ENCODE results near the gene TRIM50.
"Not testable (repeated sequence)": the region's sequence is repeated elsewhere in the genome, so short reads cannot be mapped to it uniquely, and the experiment has no call there.

TRIM50 gene

DNA sequence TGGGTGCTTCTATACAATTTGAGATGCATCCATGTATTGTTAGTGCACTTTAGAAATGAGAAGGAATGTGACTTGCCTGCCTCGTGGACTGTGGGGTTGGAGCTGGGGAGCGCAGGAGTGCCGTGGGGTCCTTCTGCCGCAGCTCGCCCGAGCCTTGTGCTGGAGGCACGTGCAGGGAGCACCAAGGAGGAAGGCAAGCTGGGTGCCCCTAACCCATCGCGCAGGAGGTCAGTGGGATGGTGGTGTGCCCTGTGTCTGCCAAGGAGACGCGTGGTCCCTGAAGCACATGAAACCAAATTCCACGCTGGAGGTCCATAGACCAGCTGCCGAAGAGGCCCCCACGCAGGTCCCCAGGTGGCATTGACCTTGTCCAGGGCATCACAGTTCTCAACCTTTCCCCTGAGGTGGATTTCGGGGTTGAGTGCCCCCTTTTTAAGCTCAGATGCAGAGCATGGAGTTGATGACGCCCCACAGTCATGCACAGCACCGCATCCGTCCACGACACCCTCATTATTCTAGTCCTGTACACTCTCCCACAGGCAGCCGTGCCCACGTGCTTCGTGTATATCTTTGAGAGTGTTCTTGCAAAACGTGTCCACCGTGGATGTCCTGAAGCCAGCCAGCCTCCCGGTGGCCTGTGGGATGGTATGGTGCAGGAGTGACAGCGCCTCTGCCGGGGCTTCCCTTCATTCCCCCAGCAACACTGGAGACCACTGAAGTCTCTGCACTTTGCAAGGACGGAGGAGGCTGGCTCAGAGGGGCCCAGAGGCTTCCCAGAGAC is 35.5 kb upstream of the TRIM50 start:
- Histone ChIP-seq H3K36me3 (no peaks in the 10 kb centered on the region), H3K9me3 (peaks cover 5% of the 10 kb centered on the region; the same call in 1 of the 2 replicates), H3K27me3 (no peaks in the 10 kb centered on the region), H4K20me1 (no peaks in the 10 kb centered on the region), H3K4me3 (no peak overlapping the region), H3K4me2 (no peak overlapping the region), H3K9ac (no peak overlapping the region), H3K27ac (no peak overlapping the region), H3K4me1 (peaks cover 32% of the 10 kb centered on the region)
- TF ChIP-seq Cebpa-rat (IDR thresholded peaks at IDR 0.05): no peak

DNA sequence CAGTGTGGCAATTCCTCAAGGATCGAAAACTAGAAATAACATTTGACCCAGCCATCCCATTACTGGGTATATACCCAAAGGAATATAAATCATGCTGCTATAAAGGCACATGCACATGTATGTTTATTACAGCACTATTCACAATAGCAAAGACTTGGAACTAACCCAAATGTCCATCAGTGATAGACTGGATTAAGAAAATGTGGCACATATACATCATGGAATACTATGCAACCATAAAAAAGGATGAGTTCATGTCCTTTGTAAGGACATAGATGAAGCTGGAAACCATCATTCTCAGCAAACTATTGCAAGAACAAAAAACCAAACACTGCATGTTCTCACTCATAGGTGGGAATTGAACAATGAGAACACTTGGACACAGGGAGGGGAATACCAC is 32.7 kb upstream of the TRIM50 start:
- not testable (repeated sequence) for H3K27me3 ChIP-seq, H3K9me3 ChIP-seq, H3K4me2 ChIP-seq, H3K9ac ChIP-seq, H3K4me3 ChIP-seq, H3K27ac ChIP-seq, H4K20me1 ChIP-seq, H3K36me3 ChIP-seq
- H3K4me1 ChIP-seq: peaks cover 22% of the 10 kb centered on the region; the same call in 1 of the 2 replicates

DNA sequence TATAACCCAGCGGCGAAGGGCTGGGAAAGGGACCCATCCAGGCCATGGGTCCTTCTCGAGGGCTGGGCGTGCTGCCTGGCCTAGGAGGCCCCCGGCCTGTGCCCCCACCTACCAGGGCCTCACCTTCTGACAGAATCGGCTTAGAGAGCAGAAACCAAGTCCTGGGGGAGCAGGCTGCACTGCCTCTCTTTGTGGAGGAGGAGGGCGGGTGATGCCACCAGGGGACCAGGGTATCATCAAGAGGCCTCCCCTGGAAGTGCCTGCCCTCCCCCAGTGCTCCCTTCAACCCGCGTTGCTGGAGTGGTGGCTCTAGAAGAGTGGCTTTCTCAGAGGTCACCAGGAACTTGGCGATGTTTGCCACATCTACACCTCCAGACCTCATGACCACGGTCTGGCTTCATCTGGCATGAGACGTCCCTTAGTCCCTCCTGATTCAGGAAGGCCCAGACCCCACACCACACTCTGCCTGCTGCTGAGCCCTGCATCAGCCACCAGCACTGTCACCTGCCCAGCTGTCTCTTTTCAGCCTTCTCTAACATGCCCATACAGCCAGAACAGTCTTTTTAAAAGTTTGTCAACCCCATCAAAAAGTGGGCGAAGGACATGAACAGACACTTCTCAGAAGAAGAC is 32.0 kb upstream of the TRIM50 start:
- no peak overlapping the region for H3K4me2 ChIP-seq
- H3K36me3 ChIP-seq: no peaks in the 10 kb centered on the region
- H3K27ac ChIP-seq: no peak overlapping the region
- no peak overlapping the region for H3K9ac ChIP-seq
- H3K27me3 ChIP-seq: no peaks in the 10 kb centered on the region; the same call in 1 of the 2 replicates
- no peaks in the 10 kb centered on the region for H4K20me1 ChIP-seq
- H3K4me3 ChIP-seq: no peak overlapping the region
- peaks cover 22% of the 10 kb centered on the region; the same call in 1 of the 2 replicates for H3K4me1 ChIP-seq
- peaks cover 5% of the 10 kb centered on the region; the same call in 1 of the 2 replicates for H3K9me3 ChIP-seq
- TF ChIP-seq Cebpa-rat (IDR thresholded peaks at IDR 0.05): no peak

- H3K4me1 ChIP-seq: peaks cover 22% of the 10 kb centered on the region; the same call in 1 of the 2 replicates
- peaks cover 5% of the 10 kb centered on the region; the same call in 1 of the 2 replicates for H3K9me3 ChIP-seq
- H3K27me3 ChIP-seq: no peaks in the 10 kb centered on the region; the same call in 1 of the 2 replicates
- H4K20me1 ChIP-seq: no peaks in the 10 kb centered on the region
- no peak overlapping the region for H3K9ac ChIP-seq
- H3K27ac ChIP-seq: no peak overlapping the region
- no peak overlapping the region for H3K4me3 ChIP-seq
- H3K36me3 ChIP-seq: no peaks in the 10 kb centered on the region
- no peak overlapping the region for H3K4me2 ChIP-seq
- TF ChIP-seq Cebpa-rat (IDR thresholded peaks at IDR 0.05): no peak
Measured at GRCh38 chr7:73359306-73359705, 31.4 kb upstream of the TRIM50 start.

- Histone ChIP-seq H4K20me1 (no peaks in the 10 kb centered on the region), H3K4me3 (no peak overlapping the region), H3K9ac (no peak overlapping the region), H3K36me3 (no peaks in the 10 kb centered on the region), H3K27me3 (no peaks in the 10 kb centered on the region; the same call in 1 of the 2 replicates), H3K9me3 (peaks cover 5% of the 10 kb centered on the region; the same call in 1 of the 2 replicates), H3K4me2 (peak overlapping the region; percentile 51), H3K27ac (no peak overlapping the region), H3K4me1 (peaks cover 16% of the 10 kb centered on the region; the same call in 1 of the 2 replicates)
- no peak for TF ChIP-seq Cebpa-rat (IDR thresholded peaks at IDR 0.05)
Measured at GRCh38 chr7:73358590-73359275, 30.9 kb upstream of the TRIM50 start.

DNA sequence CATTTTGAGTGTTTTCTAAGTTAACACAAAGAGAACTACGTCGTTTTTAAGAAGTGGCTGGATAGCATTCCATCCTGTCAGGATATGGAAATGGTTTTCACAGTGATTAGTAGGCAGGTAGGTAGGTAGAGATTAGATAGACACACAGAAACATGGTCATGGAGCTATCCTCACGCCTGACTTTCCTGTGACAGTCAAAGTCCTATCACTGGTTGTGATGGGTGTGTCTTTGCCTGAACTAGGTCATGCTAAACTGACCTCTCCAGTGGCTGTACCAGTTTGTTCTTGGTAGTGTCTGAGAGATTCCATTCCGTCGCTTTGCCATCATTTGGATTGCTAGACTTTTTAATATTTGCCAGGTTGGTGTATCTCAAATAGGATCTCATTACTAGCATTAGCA is 28.3 kb upstream of the TRIM50 start:
- peaks cover 16% of the 10 kb centered on the region; the same call in 1 of the 2 replicates for H3K4me1 ChIP-seq
- H3K9me3 ChIP-seq: peaks cover 15% of the 10 kb centered on the region; the same call in 1 of the 2 replicates
- H3K27me3 ChIP-seq: no peaks in the 10 kb centered on the region; the same call in 1 of the 2 replicates
- no peak for TF ChIP-seq Cebpa-rat (IDR thresholded peaks at IDR 0.05)
- no peaks in the 10 kb centered on the region for H4K20me1 ChIP-seq
- H3K27ac ChIP-seq: no peak overlapping the region
- no peak overlapping the region for H3K9ac ChIP-seq
- no peak overlapping the region for H3K4me2 ChIP-seq
- no peak overlapping the region for H3K4me3 ChIP-seq
- no peaks in the 10 kb centered on the region for H3K36me3 ChIP-seq

GRCh38 chr7:73354821-73355220 is 26.9 kb upstream of the TRIM50 start:
- Histone ChIP-seq H3K9ac (no peak overlapping the region), H3K36me3 (no peaks in the 10 kb centered on the region), H4K20me1 (no peaks in the 10 kb centered on the region), H3K9me3 (peaks cover 12% of the 10 kb centered on the region; the same call in 1 of the 2 replicates), H3K4me1 (peaks cover 26% of the 10 kb centered on the region), H3K4me2 (no peak overlapping the region), H3K27me3 (no peaks in the 10 kb centered on the region; the same call in 1 of the 2 replicates), H3K27ac (no peak overlapping the region), H3K4me3 (no peak overlapping the region)
- TF ChIP-seq Cebpa-rat (IDR thresholded peaks at IDR 0.05): no peak

DNA sequence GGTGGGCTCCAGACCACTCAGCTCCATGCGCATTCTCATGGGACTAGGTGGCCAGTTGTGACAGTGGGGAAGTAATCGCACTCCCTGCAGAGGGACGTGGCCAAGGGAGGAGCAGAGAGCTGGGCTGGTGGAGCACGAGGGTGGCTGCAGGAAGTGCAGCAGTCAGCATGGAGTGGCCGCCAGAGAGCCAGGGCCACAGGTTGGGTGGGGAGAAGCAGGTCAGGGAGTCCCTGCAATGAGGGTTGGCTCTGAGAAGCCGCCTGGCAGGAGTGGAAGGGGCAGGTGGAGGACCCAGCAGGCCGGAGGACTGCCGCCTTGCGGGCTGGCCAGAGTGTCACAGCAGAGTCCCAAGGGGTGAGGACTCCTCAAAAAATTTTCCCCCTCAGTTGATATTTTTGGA is 26.3 kb upstream of the TRIM50 start:
- no peaks in the 10 kb centered on the region; the same call in 1 of the 2 replicates for H3K27me3 ChIP-seq

GRCh38 chr7:73353243-73353642 is 25.4 kb upstream of the TRIM50 start:
- TF ChIP-seq Cebpa-rat (IDR thresholded peaks at IDR 0.05): no peak
- no peak overlapping the region for H3K27ac ChIP-seq
- no peaks in the 10 kb centered on the region for H4K20me1 ChIP-seq
- peaks cover 25% of the 10 kb centered on the region for H3K4me1 ChIP-seq
- peaks cover 10% of the 10 kb centered on the region; the same call in 1 of the 2 replicates for H3K9me3 ChIP-seq
- H3K4me2 ChIP-seq: no peak overlapping the region
- H3K36me3 ChIP-seq: no peaks in the 10 kb centered on the region
- H3K9ac ChIP-seq: no peak overlapping the region
- no peak overlapping the region for H3K4me3 ChIP-seq
- no peaks in the 10 kb centered on the region; the same call in 1 of the 2 replicates for H3K27me3 ChIP-seq

More for the DNA sequence above, 26.3 kb upstream of the TRIM50 start:
- no peak for TF ChIP-seq Cebpa-rat (IDR thresholded peaks at IDR 0.05)
- Histone ChIP-seq H3K4me3 (no peak overlapping the region), H4K20me1 (no peaks in the 10 kb centered on the region), H3K27ac (no peak overlapping the region), H3K36me3 (no peaks in the 10 kb centered on the region), H3K4me2 (no peak overlapping the region), H3K9ac (no peak overlapping the region), H3K9me3 (peaks cover 10% of the 10 kb centered on the region; the same call in 1 of the 2 replicates), H3K4me1 (peaks cover 28% of the 10 kb centered on the region)
